Stimulated activated CD4-positive, alpha-beta T cell treated with anti-CD3 and anti-CD28 coated beads, TNF-alpha, amount 100 ng/mL, for 24 hours (primary cell): ENCODE data around the gene GALR1.
A peak's percentile ranks its signal among the peaks of the same experiment; 100 is the strongest.
"Not testable (repeated sequence)": the region's sequence is repeated elsewhere in the genome, so short reads cannot be mapped to it uniquely, and the experiment has no call there.

Source experiments
- DNase-seq, 3 experiments: peaks; one replicate each; pipeline ENCODE4 v3.0.0-alpha.2; 2020; ENCODE audit warnings: low read depth in 3 of 3

GALR1 gene, protein sequence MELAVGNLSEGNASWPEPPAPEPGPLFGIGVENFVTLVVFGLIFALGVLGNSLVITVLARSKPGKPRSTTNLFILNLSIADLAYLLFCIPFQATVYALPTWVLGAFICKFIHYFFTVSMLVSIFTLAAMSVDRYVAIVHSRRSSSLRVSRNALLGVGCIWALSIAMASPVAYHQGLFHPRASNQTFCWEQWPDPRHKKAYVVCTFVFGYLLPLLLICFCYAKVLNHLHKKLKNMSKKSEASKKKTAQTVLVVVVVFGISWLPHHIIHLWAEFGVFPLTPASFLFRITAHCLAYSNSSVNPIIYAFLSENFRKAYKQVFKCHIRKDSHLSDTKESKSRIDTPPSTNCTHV

GRCh38 chr18:77249569-77250500 lies at the start of gene GALR1:
Gene GALR1, plus strand, starts transcription at chr18:77249848. Its CDS starts 701 bp downstream, at chr18:77250549.
- peak in 1 of 3 experiments; percentile 1 for DNase-seq

GRCh38 chr18:77201506-77201905 lies 48.1 kb upstream of the GALR1 start:
- no peak for DNase-seq

DNA sequence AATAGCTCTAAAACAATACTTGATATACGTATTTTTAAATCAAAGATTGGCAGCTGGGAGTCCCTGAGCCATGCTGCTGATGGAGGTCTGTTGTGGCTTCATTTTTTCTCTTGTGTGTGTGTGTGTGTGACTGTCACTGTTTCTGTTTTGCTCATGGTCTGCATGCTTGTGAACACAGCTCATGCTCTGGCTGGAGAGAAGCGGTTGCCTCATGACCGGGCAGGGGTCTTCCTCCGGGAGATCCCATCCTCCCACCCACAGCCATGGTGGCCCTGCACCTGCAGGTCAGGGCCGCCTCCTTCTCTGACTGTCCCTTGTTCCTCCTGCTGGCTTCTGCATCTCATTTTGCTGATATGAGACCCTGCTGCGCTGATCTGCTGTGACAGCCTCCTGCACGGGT lies 47.3 kb upstream of the GALR1 start:
- no peak for DNase-seq

- DNase-seq = no peak
These were observed 46.6 kb upstream of the GALR1 start for GRCh38 chr18:77203071-77203470.

GRCh38 chr18:77203851-77204250 lies 45.8 kb upstream of the GALR1 start:
- DNase-seq = no peak

GRCh38 chr18:77205769-77206168 lies 43.9 kb upstream of the GALR1 start:
- DNase-seq = no peak

GRCh38 chr18:77206676-77207374 lies 42.8 kb upstream of the GALR1 start:
- DNase-seq = no peak

DNA sequence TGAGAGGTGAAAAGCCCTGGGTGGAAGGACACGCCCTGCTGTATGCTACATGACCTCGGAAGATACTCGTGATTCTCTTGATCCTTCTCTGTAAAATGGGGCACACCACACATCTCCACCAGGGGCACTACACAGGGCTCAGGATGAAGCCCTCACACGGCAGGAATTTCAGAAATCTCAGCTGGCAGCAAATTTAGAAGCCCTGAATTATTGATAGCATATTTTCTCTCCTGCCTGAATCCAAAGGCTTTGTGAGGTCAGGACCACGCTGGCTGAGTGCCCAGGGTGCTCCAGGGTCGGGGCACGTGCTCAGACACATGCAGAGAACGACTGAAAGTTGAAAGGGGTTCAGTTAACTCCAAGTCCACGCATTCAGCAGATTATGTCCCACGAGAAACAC lies 42.1 kb upstream of the GALR1 start:
- DNase-seq = peak in 2 of 3 experiments; percentile 15 to 36

GRCh38 chr18:77208964-77209363 lies 40.7 kb upstream of the GALR1 start:
- peak in 1 of 3 experiments; percentile 10 for DNase-seq

GRCh38 chr18:77209587-77209986 lies 40.1 kb upstream of the GALR1 start:
- no peak for DNase-seq

- DNase-seq = no peak
These were observed 39.4 kb upstream of the GALR1 start for GRCh38 chr18:77210249-77210648.

GRCh38 chr18:77218642-77219041 lies 31.0 kb upstream of the GALR1 start:
- DNase-seq = no peak

GRCh38 chr18:77220726-77221125 lies 28.9 kb upstream of the GALR1 start:
- DNase-seq = no peak

- no peak for DNase-seq
These were observed 27.2 kb upstream of the GALR1 start for GRCh38 chr18:77222464-77222863.

DNA sequence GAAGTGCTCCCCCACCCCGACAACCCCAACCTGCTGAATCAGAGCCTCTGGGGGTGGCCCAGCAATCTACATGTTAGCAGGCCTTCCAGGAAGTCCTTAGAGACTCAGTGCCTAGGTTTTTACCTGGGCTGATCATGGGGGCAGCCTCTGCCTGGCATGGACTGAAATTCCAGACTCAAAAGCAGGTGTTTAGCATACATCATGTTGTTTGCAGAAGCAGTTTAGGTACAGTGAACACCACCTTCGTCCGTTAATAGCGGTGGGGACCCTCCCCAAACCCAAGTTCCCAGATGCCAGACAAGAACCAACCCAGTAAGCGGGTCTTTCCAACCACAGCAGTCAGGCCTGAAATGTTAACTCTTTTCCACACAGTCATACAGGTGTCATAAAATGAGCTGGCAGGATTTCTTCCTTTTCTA lies 26.4 kb upstream of the GALR1 start:
- DNase-seq = peak in 2 of 3 experiments; percentile 14 to 45

GRCh38 chr18:77223653-77224052 lies 26.0 kb upstream of the GALR1 start:
- DNase-seq = no peak

DNA sequence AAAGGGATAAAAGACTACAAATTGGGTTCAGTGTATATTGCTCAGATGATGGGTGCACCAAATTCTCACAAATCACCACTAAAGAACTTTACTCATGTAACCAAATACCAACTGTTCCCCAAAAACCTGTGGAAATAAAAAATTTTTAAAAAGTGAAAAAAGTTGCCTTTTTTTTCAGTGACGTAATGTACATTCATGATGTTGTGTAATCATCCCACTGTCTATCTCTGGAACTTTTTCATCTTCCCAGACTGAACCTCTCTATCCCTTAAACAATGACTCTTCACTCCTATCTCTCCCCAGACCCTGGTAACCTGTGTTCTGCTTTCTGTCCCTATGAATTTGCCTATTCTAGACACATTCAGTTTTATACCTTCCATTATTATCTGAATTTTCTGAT lies 19.0 kb upstream of the GALR1 start:
- no peak for DNase-seq

GRCh38 chr18:77234504-77235365 lies 14.9 kb upstream of the GALR1 start:
- DNase-seq = no peak

GRCh38 chr18:77239285-77239684 lies 10.4 kb upstream of the GALR1 start:
- not testable (repeated sequence) for DNase-seq

- no peak for DNase-seq
These were observed 627 bp upstream of the GALR1 start for GRCh38 chr18:77248873-77249568.
